HuH-7 (cell line): ENCODE data around the gene HLCS.

ENCODE experiments used
- DNase-seq: peaks from one replicate; pipeline ENCODE4 v3.0.0; 2011; ENCODE audit warnings: low spot score

HLCS gene

GRCh38 chr21:36882776-36883175 is 83.7 kb downstream of the HLCS start:
- no peak for DNase-seq

- DNase-seq = no peak
These were observed 85.2 kb downstream of the HLCS start for GRCh38 chr21:36881228-36881627.

- no peak for DNase-seq
These were observed 86.6 kb downstream of the HLCS start for GRCh38 chr21:36879827-36880226.

- DNase-seq = no peak
These were observed 88.7 kb downstream of the HLCS start for GRCh38 chr21:36877741-36878140.

GRCh38 chr21:36874665-36875064 is 91.8 kb downstream of the HLCS start:
- no peak for DNase-seq

GRCh38 chr21:36873513-36873912 is 93.0 kb downstream of the HLCS start:
- no peak for DNase-seq

- DNase-seq = no peak
These were observed 99.1 kb downstream of the HLCS start for GRCh38 chr21:36867291-36867905.

- DNase-seq = no peak
These were observed 100.0 kb downstream of the HLCS start for GRCh38 chr21:36866419-36866818.

GRCh38 chr21:36864974-36865373 is 101.5 kb downstream of the HLCS start:
- no peak for DNase-seq

- DNase-seq = no peak
These were observed 103.2 kb downstream of the HLCS start for GRCh38 chr21:36863260-36863659.

- no peak for DNase-seq
These were observed 104.7 kb downstream of the HLCS start for GRCh38 chr21:36861595-36862323.

GRCh38 chr21:36860736-36861594 is 105.5 kb downstream of the HLCS start:
- DNase-seq = no peak

- DNase-seq = peak; percentile 71
These were observed 106.5 kb downstream of the HLCS start for GRCh38 chr21:36859744-36860501.

GRCh38 chr21:36858320-36858957 is 108.0 kb downstream of the HLCS start:
- no peak for DNase-seq

- no peak for DNase-seq
These were observed 109.8 kb downstream of the HLCS start for GRCh38 chr21:36856643-36857042.

- DNase-seq = peak; percentile 46
These were observed 112.1 kb downstream of the HLCS start for GRCh38 chr21:36854391-36854790.

- DNase-seq = no peak
These were observed 113.6 kb downstream of the HLCS start for GRCh38 chr21:36852864-36853263.

GRCh38 chr21:36852293-36852692 is 114.2 kb downstream of the HLCS start:
- DNase-seq = no peak

GRCh38 chr21:36851121-36851520 is 115.3 kb downstream of the HLCS start:
- no peak for DNase-seq

GRCh38 chr21:36850372-36850771 is 116.1 kb downstream of the HLCS start:
- DNase-seq = no peak

- DNase-seq = no peak
These were observed 116.9 kb downstream of the HLCS start for GRCh38 chr21:36849461-36850105.
